Upper lobe of right lung (tissue), 1 donor: ENCODE measurements around the gene ZFPL1. TPM values are rescaled to one million over a fixed set of nuclear protein-coding genes. Genes with fewer than 3 reads are reported as not detected.

Experiments used
- ATAC-seq: fragments of 200-7000 bp; cut with Tn5 transposase; one replicate; pipeline ENCODE4 v1.9.1; 2020; ENCODE audit warnings: mild to moderate bottlenecking, moderate library complexity
- DNase-seq: peaks from one replicate; pipeline ENCODE4 v3.0.0-alpha.2; 2020
- H3K27ac ChIP-seq: fragments of 200-600 bp; one replicate; pipeline ENCODE4 v1.8.0; 2022
- H3K27me3 ChIP-seq: fragments of 200-600 bp; one replicate; pipeline ENCODE4 v1.8.0; 2022; ENCODE audit warnings: mild to moderate bottlenecking
- H3K36me3 ChIP-seq: fragments of 200-600 bp; one replicate; pipeline ENCODE4 v1.8.0; 2022
- H3K4me1 ChIP-seq: fragments of 200-600 bp; one replicate; pipeline ENCODE4 v1.8.0; 2022
- H3K4me3 ChIP-seq: fragments of 200-600 bp; one replicate; pipeline ENCODE4 v1.8.0; 2022; ENCODE audit warnings: mild to moderate bottlenecking
- H3K9me3 ChIP-seq: fragments of 200-600 bp; one replicate; pipeline ENCODE4 v1.8.0; 2022
- intact Hi-C: fragments of 100-400 bp; cut with DNase I; formaldehyde crosslinking; loops from one replicate; pipeline ENCODE4 v1.11.0; 2022
- total RNA-seq: library from RNA; stranded (reverse); fragmentation: NEBNext Ultra II Directional; extraction: Animal tissue kit (Norgen Biotek cat#: 25700); gene quantifications from one replicate; pipeline ENCODE4 v1.2.1, GENCODE V29; 2021
- TF ChIP-seq, protein P1 (sequence below): fragments of 200-600 bp; IDR thresholded peaks from one replicate; pipeline ENCODE4 v1.8.0; 2022; ENCODE audit warnings: antibody characterized with exemption
- donor health status: DM: no; HTN: yes; CAD: no; lungs with severe emphysema.

Gene ZFPL1
- total RNA-seq, 1 donor from 2014 or later: 32.1 TPM

GRCh38 chr11:65047581-65048422 is 36.2 kb upstream of the ZFPL1 start:
- DNase-seq: no peak
- peak; percentile 15 for ATAC-seq
- peaks cover 13% of the 10 kb centered on the region for H3K4me1 ChIP-seq
- no peaks in the 10 kb centered on the region for H3K27me3 ChIP-seq
- peak overlapping the region; percentile 57 for H3K4me3 ChIP-seq
- H3K9me3 ChIP-seq: no peaks in the 10 kb centered on the region
- intact Hi-C loops: no loop called here
- peak overlapping the region; percentile 17 for H3K27ac ChIP-seq
- H3K36me3 ChIP-seq: peaks cover 14% of the 10 kb centered on the region
- TF ChIP-seq, protein P1, sequence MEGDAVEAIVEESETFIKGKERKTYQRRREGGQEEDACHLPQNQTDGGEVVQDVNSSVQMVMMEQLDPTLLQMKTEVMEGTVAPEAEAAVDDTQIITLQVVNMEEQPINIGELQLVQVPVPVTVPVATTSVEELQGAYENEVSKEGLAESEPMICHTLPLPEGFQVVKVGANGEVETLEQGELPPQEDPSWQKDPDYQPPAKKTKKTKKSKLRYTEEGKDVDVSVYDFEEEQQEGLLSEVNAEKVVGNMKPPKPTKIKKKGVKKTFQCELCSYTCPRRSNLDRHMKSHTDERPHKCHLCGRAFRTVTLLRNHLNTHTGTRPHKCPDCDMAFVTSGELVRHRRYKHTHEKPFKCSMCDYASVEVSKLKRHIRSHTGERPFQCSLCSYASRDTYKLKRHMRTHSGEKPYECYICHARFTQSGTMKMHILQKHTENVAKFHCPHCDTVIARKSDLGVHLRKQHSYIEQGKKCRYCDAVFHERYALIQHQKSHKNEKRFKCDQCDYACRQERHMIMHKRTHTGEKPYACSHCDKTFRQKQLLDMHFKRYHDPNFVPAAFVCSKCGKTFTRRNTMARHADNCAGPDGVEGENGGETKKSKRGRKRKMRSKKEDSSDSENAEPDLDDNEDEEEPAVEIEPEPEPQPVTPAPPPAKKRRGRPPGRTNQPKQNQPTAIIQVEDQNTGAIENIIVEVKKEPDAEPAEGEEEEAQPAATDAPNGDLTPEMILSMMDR: no peak

GRCh38 chr11:65051398-65051858 is 32.6 kb upstream of the ZFPL1 start:
- Histone ChIP-seq H3K36me3 (no peaks in the 10 kb centered on the region), H3K4me3 (no peak overlapping the region), H3K27me3 (no peaks in the 10 kb centered on the region), H3K9me3 (no peaks in the 10 kb centered on the region), H3K4me1 (no peaks in the 10 kb centered on the region), H3K27ac (no peak overlapping the region)
- DNase-seq (no peak), ATAC-seq (no peak)
- intact Hi-C loops: no loop called here
- TF ChIP-seq, protein P1: no peak

- H3K4me3 ChIP-seq: no peak overlapping the region
- H3K9me3 ChIP-seq: no peaks in the 10 kb centered on the region
- intact Hi-C loops: no loop called here
- H3K4me1 ChIP-seq: no peaks in the 10 kb centered on the region
- H3K36me3 ChIP-seq: no peaks in the 10 kb centered on the region
- no peaks in the 10 kb centered on the region for H3K27me3 ChIP-seq
- DNase-seq (no peak), ATAC-seq (no peak)
- H3K27ac ChIP-seq: no peak overlapping the region
- TF ChIP-seq, protein P1: no peak
Measured at GRCh38 chr11:65053827-65054508, 30.1 kb upstream of the ZFPL1 start.

GRCh38 chr11:65055538-65055937 is 28.5 kb upstream of the ZFPL1 start:
- DNase-seq (no peak), ATAC-seq (no peak)
- Histone ChIP-seq H3K4me1 (no peaks in the 10 kb centered on the region), H3K27ac (no peak overlapping the region), H3K4me3 (no peak overlapping the region), H3K9me3 (no peaks in the 10 kb centered on the region), H3K27me3 (no peaks in the 10 kb centered on the region), H3K36me3 (no peaks in the 10 kb centered on the region)
- intact Hi-C loops: no loop called here
- TF ChIP-seq, protein P1: no peak

- Histone ChIP-seq H3K4me3 (no peak overlapping the region), H3K9me3 (no peaks in the 10 kb centered on the region), H3K36me3 (no peaks in the 10 kb centered on the region), H3K4me1 (no peaks in the 10 kb centered on the region), H3K27me3 (no peaks in the 10 kb centered on the region), H3K27ac (no peak overlapping the region)
- TF ChIP-seq, protein P1: no peak
- ATAC-seq (no peak), DNase-seq (no peak)
- intact Hi-C loops: no loop called here
Measured at GRCh38 chr11:65056999-65057398, 27.0 kb upstream of the ZFPL1 start.
